Stimulated activated CD4-positive, alpha-beta T cell treated with anti-CD3 and anti-CD28 coated beads, TNF-alpha, amount 100 ng/mL, for 1 hour (primary cell): ENCODE data around the gene CLPTM1.
"Not testable (repeated sequence)": the region's sequence is repeated elsewhere in the genome, so short reads cannot be mapped to it uniquely, and the experiment has no call there.

Source experiments
- DNase-seq, 3 donors: peaks; one replicate each; pipeline ENCODE4 v3.0.0-alpha.2; 2020; ENCODE audit warnings: low read depth in 3 of 3, low spot score in 1 of 3

Gene CLPTM1

DNA sequence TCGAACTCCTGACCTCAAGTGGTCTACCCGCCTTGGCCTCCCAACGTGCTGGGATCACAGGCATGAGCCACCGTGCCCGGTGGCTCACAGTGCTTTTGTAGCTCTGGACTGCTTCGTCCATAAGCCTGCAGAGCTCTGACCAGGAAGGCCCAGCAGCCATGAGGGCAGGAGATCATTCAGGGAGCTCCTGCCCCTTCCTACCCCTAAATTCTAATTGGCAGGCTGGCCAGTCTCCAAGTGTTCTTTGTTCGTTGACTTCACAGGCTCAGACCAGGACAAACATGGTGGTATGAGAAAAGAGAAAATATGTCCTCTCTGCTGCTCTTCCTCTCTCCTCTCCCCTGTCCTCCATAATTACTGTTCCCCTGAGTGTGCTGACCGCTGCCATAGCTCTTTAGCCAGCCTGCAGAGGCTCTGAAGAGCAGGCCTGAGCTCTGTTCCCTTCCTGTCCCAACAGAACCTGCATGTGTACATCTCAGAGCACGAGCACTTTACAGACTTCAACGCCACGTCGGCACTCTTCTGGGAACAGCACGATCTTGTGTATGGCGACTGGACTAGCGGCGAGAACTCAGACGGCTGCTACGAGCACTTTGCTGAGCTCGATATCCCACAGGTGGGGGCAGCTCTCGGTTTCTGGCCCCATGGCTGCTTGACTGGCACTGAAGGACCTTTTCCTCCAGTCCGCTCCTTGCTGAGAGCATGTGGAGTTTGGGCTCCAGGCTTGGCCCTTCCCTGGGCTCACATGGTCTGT, 19.0 kb downstream of the CLPTM1 start:
- DNase-seq: no peak

- DNase-seq: no peak
Measured at GRCh38 chr19:44974857-44975256, 19.7 kb downstream of the CLPTM1 start.

GRCh38 chr19:44975444-44975843, 20.3 kb downstream of the CLPTM1 start:
- no peak for DNase-seq

- DNase-seq: no peak
Measured at GRCh38 chr19:44984005-44984404, 28.8 kb downstream of the CLPTM1 start.

DNA sequence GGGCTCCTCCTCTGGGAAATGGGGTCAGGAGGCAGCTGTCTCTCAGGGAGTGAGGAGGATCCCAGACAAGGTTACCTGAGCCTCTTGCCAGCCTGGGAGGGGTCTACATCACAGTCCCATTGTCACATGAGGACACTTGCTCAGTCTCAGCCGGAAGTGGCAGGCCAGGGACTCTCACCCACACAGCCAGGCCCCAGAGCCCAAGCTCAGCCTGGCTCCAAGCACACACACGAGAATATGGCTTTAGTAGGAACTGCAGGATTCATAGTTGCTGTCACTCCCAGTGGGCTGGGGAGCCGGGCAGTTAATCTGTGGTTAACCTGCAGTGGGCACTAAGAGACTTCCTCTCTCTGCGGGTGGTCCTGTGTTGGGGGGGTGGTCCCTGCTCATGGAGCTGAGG, 30.3 kb downstream of the CLPTM1 start:
- DNase-seq: no peak

DNA sequence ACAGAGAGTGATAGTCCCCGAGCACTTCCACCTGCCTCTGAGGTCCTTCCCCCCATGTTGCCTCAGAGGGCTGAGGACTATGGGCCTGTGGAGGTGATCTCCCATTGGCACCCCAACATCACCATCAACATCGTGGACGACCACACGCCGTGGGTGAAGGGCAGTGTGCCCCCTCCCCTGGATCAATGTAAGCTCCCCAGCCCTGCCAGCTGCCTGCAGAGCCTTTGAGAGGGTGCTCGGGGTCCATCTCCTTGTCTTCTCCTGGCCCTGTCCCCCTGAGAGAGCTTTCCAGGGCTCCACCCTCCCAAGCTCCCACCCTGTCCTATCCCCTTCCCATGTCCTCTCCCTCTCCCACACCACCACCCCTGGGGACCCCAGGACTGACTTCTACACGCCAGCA, 31.2 kb downstream of the CLPTM1 start:
- DNase-seq: no peak

DNA sequence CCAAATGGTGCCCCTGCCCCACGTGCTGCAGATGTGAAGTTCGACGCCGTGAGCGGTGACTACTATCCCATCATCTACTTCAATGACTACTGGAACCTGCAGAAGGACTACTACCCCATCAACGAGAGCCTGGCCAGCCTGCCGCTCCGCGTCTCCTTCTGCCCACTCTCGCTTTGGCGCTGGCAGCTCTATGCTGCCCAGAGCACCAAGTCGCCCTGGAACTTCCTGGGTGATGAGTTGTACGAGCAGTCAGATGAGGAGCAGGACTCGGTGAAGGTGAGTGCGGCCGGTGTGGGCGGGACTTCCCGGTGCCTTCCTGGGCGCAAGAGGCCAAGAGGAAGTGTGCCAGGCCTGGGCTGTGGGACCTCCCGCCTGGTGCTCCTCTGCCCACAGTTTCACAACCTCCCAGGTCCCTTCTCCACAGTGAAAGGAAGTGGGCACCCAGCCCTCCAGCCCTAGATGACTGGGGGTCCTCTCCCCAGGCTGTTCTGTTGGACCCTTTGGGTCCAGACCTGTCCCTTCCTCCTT, 32.0 kb downstream of the CLPTM1 start:
- no peak for DNase-seq

- DNase-seq: no peak
Measured at GRCh38 chr19:44988273-44988672, 33.1 kb downstream of the CLPTM1 start.

GRCh38 chr19:44988896-44989556, 33.8 kb downstream of the CLPTM1 start:
- peak; percentile 21 to 50 (median 29) for DNase-seq

GRCh38 chr19:44990459-44990858, 35.3 kb downstream of the CLPTM1 start:
- no peak for DNase-seq

DNA sequence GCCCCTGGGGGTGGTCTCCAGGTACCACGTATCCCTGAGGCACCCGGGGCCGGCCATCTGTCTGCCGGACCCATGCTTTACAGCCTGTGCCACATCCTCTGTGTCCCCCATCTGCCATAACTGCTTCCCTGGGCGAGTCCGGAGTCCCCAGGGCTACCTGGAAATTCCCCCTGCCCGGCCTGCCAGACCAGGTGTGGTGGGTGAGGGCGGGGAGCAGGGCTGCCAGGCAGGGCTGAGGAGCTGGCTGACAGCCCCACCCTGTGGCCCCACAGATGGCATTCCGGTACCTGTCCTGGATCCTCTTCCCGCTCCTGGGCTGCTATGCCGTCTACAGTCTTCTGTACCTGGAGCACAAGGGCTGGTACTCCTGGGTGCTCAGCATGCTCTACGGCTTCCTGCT, 35.8 kb downstream of the CLPTM1 start:
- DNase-seq: no peak

DNA sequence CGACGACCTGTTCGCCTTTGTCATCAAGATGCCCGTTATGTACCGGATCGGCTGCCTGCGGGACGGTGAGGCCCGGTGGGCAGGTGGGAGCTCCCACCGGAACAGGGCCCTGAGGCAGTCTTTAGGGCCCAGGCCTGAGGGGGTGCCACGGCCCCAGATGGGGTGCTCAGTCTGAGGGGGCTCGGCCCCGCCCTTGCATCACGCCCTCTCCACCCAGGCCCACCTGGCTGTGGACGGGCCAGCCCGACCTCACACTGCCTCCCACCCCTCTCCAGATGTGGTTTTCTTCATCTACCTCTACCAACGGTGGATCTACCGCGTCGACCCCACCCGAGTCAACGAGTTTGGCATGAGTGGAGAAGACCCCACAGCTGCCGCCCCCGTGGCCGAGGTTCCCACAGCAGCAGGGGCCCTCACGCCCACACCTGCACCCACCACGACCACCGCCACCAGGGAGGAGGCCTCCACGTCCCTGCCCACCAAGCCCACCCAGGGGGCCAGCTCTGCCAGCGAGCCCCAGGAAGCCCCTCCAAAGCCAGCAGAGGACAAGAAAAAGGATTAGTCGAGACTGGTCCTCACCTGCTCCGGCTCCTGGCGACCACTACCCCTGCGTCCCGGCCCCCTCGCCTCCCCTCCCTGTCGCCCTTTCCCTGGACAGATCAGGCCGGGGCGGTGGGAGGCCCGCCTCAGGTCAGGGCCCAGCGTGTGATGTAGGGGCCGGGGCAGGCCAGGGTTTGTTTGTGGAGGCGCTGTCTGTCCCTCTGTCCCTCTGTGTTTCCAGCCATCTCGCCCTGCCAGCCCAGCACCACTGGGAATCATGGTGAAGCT, 37.4 kb downstream of the CLPTM1 start:
- no peak for DNase-seq

DNA sequence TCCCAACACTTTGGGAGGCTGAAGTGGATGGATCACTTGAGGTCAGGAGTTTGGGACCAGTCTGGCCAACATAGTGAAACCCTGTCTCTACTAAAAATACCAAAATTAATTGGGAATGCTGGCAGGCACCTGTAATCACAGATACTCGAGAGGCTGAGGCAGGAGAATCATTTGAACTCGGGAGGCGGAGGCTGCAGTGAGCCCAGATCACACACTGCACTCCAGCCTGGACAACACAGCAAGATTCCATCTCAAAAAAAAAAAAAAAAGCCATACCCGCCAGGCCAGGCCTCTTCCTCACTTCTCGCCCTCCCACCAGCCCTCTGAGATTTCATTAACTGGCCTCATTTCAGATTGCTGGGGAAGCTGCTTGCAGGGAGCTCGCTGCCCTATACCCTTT, 38.3 kb downstream of the CLPTM1 start:
- DNase-seq: no peak

- DNase-seq: no peak
Measured at GRCh38 chr19:44993926-44994537, 38.9 kb downstream of the CLPTM1 start.

DNA sequence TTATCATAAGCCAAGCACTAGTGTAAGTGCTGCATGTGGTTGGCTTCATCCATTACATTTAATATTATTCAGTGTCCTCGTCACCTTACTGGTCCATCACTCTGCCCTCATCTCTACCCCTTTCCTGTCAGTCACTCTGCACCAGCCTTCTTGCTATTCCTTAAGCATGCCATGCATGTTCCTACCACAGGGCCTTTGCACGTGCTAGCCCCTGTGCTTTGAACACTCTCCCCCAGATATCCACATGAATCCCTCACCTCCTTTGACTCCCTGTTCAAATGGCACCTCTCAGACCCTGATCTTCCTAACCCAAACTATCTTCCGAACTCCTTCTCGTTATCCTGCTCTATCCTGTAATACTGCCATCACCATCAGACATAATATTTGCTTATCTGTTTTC, 42.8 kb downstream of the CLPTM1 start:
- DNase-seq: no peak

- not testable (repeated sequence) for DNase-seq
Measured at GRCh38 chr19:44999131-44999925, 44.1 kb downstream of the CLPTM1 start.

DNA sequence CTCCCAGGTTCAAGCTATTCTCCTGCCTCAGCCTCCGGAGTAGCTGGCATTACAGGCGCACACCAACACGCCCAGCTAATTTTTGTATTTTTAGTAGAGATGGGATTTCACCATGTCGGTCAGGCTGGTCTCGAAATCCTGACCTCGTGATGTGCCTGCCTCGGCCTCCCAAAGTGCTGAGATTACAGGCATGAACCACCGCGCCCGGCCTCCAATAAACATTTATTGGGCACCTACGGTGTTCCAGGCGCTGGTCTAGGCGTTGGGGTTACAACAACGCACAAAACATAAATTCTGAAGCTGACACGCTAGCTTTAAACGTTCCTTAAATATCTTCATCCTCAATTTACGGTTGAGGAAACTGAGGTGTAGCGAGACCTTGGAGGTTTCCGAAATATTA, 45.5 kb downstream of the CLPTM1 start:
- DNase-seq: not testable (repeated sequence)

DNA sequence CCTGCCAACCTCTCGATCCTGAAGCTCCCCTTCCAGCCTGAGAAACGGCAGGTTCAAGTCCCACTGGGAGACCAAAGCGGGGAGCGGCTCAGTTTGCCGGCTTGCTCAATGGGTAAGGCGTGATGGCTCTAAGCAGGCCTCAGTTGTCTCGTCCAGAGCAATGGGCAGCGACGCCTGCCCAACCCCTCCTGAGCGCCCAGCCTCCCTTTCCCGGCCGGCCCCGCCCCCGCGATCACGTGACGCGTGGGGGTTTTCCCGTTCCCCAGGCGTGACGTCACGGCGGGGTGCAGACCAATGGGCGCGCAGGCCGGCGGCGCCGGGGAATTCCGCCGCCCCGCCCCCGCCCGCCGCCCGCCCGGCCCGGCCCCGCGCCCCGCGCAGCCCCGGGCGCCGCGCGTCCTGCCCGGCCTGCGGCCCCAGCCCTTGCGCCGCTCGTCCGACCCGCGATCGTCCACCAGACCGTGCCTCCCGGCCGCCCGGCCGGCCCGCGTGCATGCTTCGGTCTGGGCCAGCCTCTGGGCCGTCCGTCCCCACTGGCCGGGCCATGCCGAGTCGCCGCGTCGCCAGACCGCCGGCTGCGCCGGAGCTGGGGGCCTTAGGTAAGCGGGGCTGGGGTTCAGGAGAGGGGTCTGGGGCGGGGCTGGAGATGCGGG, 46.0 kb downstream of the CLPTM1 start, which contains the start of gene RELB:
RELB (plus strand) TSS at position 378 of the 653 bp plus-strand sequence; CDS start at position 494, 116 bp downstream.
- peak; percentile 90 to 99 (median 95) for DNase-seq

DNA sequence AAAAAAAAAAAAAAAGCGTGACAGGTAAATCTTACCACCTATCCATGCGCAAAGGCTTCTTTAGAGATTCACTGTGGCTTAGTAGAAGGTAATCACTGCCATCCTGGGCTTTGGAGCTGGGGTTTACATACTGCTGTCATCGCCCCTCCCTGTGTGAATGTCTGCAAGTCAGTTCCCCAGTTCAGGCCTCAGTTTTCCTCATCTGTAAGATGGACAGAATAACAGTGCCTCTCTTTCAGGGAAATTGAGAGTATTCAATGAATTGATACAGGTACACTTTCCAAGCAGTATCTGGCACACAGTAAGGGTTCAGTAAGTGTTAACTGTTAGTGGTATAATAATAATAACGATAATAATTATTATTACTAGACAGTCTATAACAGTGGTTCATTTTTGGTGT, 48.3 kb downstream of the CLPTM1 start:
- no peak for DNase-seq

DNA sequence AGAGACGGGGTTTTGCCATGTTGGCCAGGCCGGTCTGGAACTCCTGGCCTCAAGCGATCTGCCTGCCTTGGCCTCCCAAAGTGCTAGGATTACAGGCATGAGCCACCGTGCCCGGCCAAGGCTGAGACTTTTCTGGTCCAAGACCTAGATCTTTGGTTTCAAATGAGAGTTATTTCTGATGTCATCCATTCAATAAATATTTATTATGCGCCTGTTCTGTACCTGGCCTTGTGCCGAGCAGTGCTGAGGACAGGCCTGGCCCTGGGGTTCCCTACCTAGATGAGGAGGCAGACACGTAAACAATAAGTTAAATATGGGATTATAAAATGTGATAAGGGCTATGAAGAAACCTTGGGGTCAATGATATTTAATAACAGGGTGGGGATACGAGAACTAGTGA, 50.6 kb downstream of the CLPTM1 start:
- DNase-seq: no peak
